Stimulated activated CD8-positive, alpha-beta memory T cell treated with anti-CD3 and anti-CD28 coated beads, Interleukin-12 subunit alpha, Interleukin-12 subunit beta, amount 100 ng/mL, for 24 hours (primary cell): ENCODE results near the gene STARD3.

Source experiments
- DNase-seq: peaks from one replicate; pipeline ENCODE4 v3.0.0-alpha.2; 2020; ENCODE audit errors: extremely low read depth

STARD3 gene

GRCh38 chr17:39660397-39661385 is 23.7 kb downstream of the STARD3 start:
- DNase-seq = no peak

GRCh38 chr17:39661744-39662541 is 25.0 kb downstream of the STARD3 start:
- no peak for DNase-seq

GRCh38 chr17:39662551-39663339 is 25.8 kb downstream of the STARD3 start:
- no peak for DNase-seq

GRCh38 chr17:39663340-39663687 is 26.4 kb downstream of the STARD3 start:
- DNase-seq = no peak

- no peak for DNase-seq
Measured at GRCh38 chr17:39663688-39664580, 27.0 kb downstream of the STARD3 start.

GRCh38 chr17:39664581-39665561 is 27.9 kb downstream of the STARD3 start, which contains the start of gene TCAP:
TCAP (plus strand) TSS chr17:39665349; CDS start chr17:39665360, 11 bp downstream.
- no peak for DNase-seq

GRCh38 chr17:39665642-39666224 is 28.8 kb downstream of the STARD3 start:
- DNase-seq = no peak

GRCh38 chr17:39666231-39666600 is 29.3 kb downstream of the STARD3 start:
- no peak for DNase-seq

- DNase-seq = no peak
Measured at GRCh38 chr17:39666601-39667261, 29.8 kb downstream of the STARD3 start.

- no peak for DNase-seq
Measured at GRCh38 chr17:39667262-39667944, 30.5 kb downstream of the STARD3 start.

GRCh38 chr17:39667945-39668924 is 31.3 kb downstream of the STARD3 start, which contains the start of gene PNMT:
PNMT (plus strand) TSS chr17:39668453; CDS start chr17:39668476, 23 bp downstream.
- DNase-seq = peak; percentile 44

- no peak for DNase-seq
Measured at GRCh38 chr17:39669897-39670735, 33.2 kb downstream of the STARD3 start.

GRCh38 chr17:39670746-39671145 is 33.8 kb downstream of the STARD3 start:
- no peak for DNase-seq

- DNase-seq = no peak
Measured at GRCh38 chr17:39671651-39672521, 34.9 kb downstream of the STARD3 start.
